GM23248 (cell line): ENCODE measurements around the gene MED15. TPM values are rescaled to one million over a fixed set of nuclear protein-coding genes. Genes with fewer than 3 reads are reported as not detected.
"Not testable (repeated sequence)": the region's sequence is repeated elsewhere in the genome, so short reads cannot be mapped to it uniquely, and the experiment has no call there.

ENCODE experiments used
- DNase-seq: peaks from one replicate; pipeline ENCODE4 v3.0.0-alpha.2; 2015
- H2AFZ ChIP-seq: fragments of 200-600 bp; sonication (generic); 2 replicates; pipeline ENCODE4 v1.6.1; 2016; ENCODE audit warnings: antibody characterized with exemption
- H3F3A ChIP-seq: fragments of 200-600 bp; sonication (generic); 2 replicates; pipeline ENCODE4 v1.6.1; 2016; ENCODE audit warnings: mild to moderate bottlenecking, antibody characterized with exemption, mixed run types; ENCODE audit not compliant: insufficient read depth
- H3K27ac ChIP-seq: fragments of 200-600 bp; sonication (generic); 2 replicates; pipeline ENCODE4 v1.5.1; 2016; ENCODE audit warnings: mild to moderate bottlenecking
- H3K27me3 ChIP-seq: fragments of 200-600 bp; sonication (generic); replicated peaks from 2 replicates; pipeline ENCODE4 v1.6.1; 2016; ENCODE audit warnings: mild to moderate bottlenecking; ENCODE audit not compliant: insufficient read depth
- H3K36me3 ChIP-seq: fragments of 200-600 bp; sonication (generic); 2 replicates; pipeline ENCODE4 v1.6.1; 2016; ENCODE audit warnings: low read depth, mild to moderate bottlenecking
- H3K4me1 ChIP-seq: fragments of 200-600 bp; sonication (generic); 2 replicates; pipeline ENCODE4 v1.6.1; 2016; ENCODE audit warnings: mild to moderate bottlenecking; ENCODE audit not compliant: insufficient read depth
- H3K4me2 ChIP-seq: fragments of 200-600 bp; sonication (generic); one replicate; pipeline ENCODE4 v1.6.1; 2016; ENCODE audit warnings: mild to moderate bottlenecking; ENCODE audit not compliant: unreplicated experiment
- H3K4me3 ChIP-seq: fragments of 200-600 bp; sonication (generic); 2 replicates; pipeline ENCODE4 v1.5.1; 2016; ENCODE audit warnings: mild to moderate bottlenecking
- H3K79me2 ChIP-seq: fragments of 200-600 bp; sonication (generic); 2 replicates; pipeline ENCODE4 v1.6.1; 2016; ENCODE audit warnings: mild to moderate bottlenecking; ENCODE audit not compliant: insufficient read depth
- H3K9ac ChIP-seq: fragments of 200-600 bp; sonication (generic); 2 replicates; pipeline ENCODE4 v1.6.1; 2016; ENCODE audit warnings: mild to moderate bottlenecking
- H3K9me2 ChIP-seq: fragments of 200-600 bp; sonication (generic); 2 replicates; pipeline ENCODE4 v1.6.1; 2016; ENCODE audit warnings: mixed run types, mild to moderate bottlenecking, moderate library complexity; ENCODE audit not compliant: insufficient read depth
- H3K9me3 ChIP-seq: fragments of 200-600 bp; sonication (generic); one replicate; pipeline ENCODE4 v1.6.1; 2017; ENCODE audit warnings: low read depth
- H4K20me1 ChIP-seq: fragments of 200-600 bp; sonication (generic); 2 replicates; pipeline ENCODE4 v1.6.0; 2016; ENCODE audit not compliant: insufficient read depth
- EZH2 ChIP-seq: fragments of 200-600 bp; sonication (generic); IDR thresholded peaks from 2 replicates; pipeline ENCODE4 v1.6.1; 2018; ENCODE audit warnings: antibody characterized with exemption, mild to moderate bottlenecking; ENCODE audit not compliant: insufficient read depth, poor library complexity, severe bottlenecking
- EZH2phosphoT487 ChIP-seq: fragments of 200-600 bp; sonication (generic); IDR thresholded peaks from 2 replicates; pipeline ENCODE4 v1.6.1; 2018; ENCODE audit warnings: antibody characterized with exemption, moderate library complexity, mild to moderate bottlenecking, low read depth; ENCODE audit not compliant: insufficient read depth
- WGBS, 2 experiments: methylation state at CpG; one replicate each; pipeline ENCODE4 v1.1.6; 2015 to 2017; ENCODE audit warnings: low lambda C conversion rate in 2 of 2, low coverage in 1 of 2; ENCODE audit errors: missing lambda C conversion rate in 2 of 2; 5-methylcytosine and 5-hydroxymethylcytosine counted together
- in situ Hi-C: fragments of 300-500 bp; cut with MboI; formaldehyde crosslinking; loops from 2 replicates; pipeline ENCODE4 v1.15.0; 2020
- polyA plus RNA-seq: library from polyadenylated mRNA; unstranded; fragments of >200 nt; fragmentation: Nextera tagmentation; extraction: Ambion mirVana; gene quantifications from 2 replicates; pipeline ENCODE4 v1.2.1, GENCODE V29; 2016
- total RNA-seq: library from RNA; depleted of rRNA; stranded (reverse); fragments of >200 nt; shearing (Covaris generic); gene quantifications from 2 replicates; pipeline ENCODE4 v1.2.3, GENCODE V29; 2014

The MED15 gene
- total and polyA plus RNA-seq, 2 experiments from 2014 or later: 40.2 to 69.7 TPM

DNA sequence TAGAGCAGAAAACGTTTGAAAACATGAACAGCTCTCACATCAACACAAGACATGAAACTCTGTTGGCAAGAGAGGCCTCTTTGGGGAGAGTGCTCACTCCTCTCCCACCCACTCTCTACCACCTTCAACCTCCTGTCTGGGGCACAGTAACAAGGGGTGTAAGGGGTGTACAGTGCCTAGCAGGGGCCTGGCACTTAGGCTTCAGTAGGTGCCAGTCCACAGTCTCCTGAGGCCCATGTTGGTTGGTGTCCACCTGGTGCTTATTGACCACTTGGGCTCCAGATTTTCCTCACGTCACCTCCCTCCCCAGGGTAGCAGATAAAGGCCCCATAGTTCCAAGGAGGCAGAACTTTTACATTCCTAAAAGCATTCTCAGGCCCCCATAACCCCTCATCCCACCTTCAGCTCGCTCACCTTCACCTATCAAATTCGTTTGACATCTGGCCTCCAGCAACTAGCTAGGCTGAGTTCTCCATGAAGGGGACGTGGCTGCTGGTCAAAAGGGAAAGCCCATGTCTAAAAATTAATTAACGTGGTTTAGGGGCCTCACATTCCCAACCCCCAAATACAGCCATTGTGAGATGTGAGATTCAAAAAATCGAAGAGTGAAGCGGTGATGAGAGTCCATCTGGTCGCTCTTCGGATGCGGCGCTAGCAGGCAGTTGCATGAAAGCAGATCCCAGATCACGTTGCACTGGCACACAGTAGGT, 712 bp upstream of the MED15 start:
- Histone ChIP-seq H3K4me2 (peak overlapping the region; percentile 93), H3K9me2 (no peaks in the 10 kb centered on the region), H2AFZ (peak overlapping the region; percentile 88), H3K27me3 (no peaks in the 10 kb centered on the region), H3K36me3 (no peaks in the 10 kb centered on the region), H3K4me1 (peaks cover 32% of the 10 kb centered on the region), H3K27ac (no peak overlapping the region; the same call in 1 of the 2 replicates), H3K79me2 (peaks cover 48% of the 10 kb centered on the region), H4K20me1 (no peaks in the 10 kb centered on the region), H3K9ac (peak overlapping the region; percentile 99), H3F3A (peaks cover 26% of the 10 kb centered on the region), H3K9me3 (no peaks in the 10 kb centered on the region), H3K4me3 (peak overlapping the region; percentile 93)
- no peak for DNase-seq
- TF ChIP-seq EZH2 (no peak), EZH2phosphoT487 (no peak)
- in situ Hi-C loops: no loop called here
- WGBS, 2 experiments: 53 to 57% methylated on average over 13 of the region's 13 CpGs

DNA sequence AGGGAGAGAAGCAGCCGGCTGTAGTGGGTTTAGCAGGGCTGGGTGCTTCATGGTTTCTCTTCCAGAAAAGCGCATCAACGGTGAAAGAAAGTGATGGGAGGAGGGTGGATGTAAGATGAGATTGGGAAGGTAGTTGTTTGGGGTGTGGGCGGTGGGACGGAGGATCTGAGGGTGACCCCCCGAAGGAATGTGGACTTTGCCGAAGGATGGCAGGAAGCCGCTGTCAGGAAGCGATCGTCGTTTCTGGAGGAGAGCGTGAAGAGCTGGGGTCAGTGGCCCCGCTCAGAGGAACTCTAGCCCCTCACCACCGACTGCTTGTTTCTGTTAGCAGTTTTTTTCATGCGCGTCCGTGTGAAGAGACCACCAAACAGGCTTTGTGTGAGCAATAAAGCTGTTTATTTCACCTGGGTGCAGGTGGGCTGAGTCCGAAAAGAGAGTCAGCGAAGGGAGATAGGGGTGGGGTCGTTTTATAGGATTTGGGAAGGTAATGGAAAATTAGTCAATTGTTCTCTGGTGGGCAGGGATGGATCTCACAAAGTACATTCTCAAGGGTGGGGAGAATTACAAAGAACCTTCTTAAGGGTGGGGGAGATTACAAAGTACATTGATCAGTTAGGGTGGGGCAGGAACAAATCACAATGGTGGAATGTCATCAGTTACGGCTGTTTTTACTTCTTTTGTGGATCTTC, 801 bp downstream of the MED15 start:
- in situ Hi-C loops, H4K20me1 ChIP-seq, DNase-seq, H3K9me3 ChIP-seq, H3K36me3 ChIP-seq, H3K9me2 ChIP-seq, H3K27me3 ChIP-seq: not testable (repeated sequence)
- peak overlapping the region; percentile 93 for H3K4me2 ChIP-seq
- H3K4me3 ChIP-seq: peak overlapping the region; percentile 93
- H2AFZ ChIP-seq: peak overlapping the region; percentile 88; the same call in 1 of the 2 replicates
- H3K79me2 ChIP-seq: peaks cover 63% of the 10 kb centered on the region
- peak overlapping the region; percentile 99 for H3K9ac ChIP-seq
- 1 to 2% methylated on average over 21 of the region's 21 CpGs for WGBS, 2 experiments
- peaks cover 26% of the 10 kb centered on the region for H3F3A ChIP-seq
- H3K4me1 ChIP-seq: peaks cover 32% of the 10 kb centered on the region
- H3K27ac ChIP-seq: peak overlapping the region; percentile 99

DNA sequence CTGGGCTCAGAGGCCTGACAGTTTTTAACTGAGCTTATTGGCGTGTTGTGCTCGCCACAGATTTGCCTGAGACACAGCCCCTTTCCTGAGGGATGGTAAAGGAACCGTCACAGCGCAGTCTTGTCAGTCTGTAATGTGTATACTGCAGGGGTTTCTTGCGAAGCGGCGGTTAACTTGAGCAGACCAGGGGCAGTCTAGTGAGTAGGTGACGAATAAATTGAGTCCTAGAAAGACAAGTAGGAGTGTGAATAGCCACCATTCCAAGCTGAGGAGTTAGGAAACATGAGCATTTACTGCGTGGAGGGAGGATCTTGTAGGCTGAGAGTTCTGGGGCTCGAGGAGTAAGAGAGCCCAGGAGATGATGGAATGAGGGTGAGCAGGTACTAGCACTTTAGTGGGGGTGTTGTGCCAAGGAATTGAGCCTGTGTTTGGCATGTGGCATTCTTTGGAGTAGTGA, 1.4 kb downstream of the MED15 start:
- Histone ChIP-seq H2AFZ (no peak overlapping the region), H3K9me2 (no peaks in the 10 kb centered on the region), H3K4me2 (peak overlapping the region; percentile 93), H3K27me3 (no peaks in the 10 kb centered on the region), H4K20me1 (no peaks in the 10 kb centered on the region), H3K36me3 (no peaks in the 10 kb centered on the region), H3K9ac (peak overlapping the region; percentile 99), H3K4me3 (peak overlapping the region; percentile 93), H3K79me2 (peaks cover 70% of the 10 kb centered on the region), H3K4me1 (peaks cover 30% of the 10 kb centered on the region), H3K9me3 (no peaks in the 10 kb centered on the region), H3F3A (peaks cover 29% of the 10 kb centered on the region), H3K27ac (peak overlapping the region; percentile 99)
- TF ChIP-seq EZH2phosphoT487 (no peak), EZH2 (no peak)
- peak; percentile 46 for DNase-seq
- in situ Hi-C loops: no loop called here
- 12 to 15% methylated on average over 10 of the region's 10 CpGs for WGBS, 2 experiments

DNA sequence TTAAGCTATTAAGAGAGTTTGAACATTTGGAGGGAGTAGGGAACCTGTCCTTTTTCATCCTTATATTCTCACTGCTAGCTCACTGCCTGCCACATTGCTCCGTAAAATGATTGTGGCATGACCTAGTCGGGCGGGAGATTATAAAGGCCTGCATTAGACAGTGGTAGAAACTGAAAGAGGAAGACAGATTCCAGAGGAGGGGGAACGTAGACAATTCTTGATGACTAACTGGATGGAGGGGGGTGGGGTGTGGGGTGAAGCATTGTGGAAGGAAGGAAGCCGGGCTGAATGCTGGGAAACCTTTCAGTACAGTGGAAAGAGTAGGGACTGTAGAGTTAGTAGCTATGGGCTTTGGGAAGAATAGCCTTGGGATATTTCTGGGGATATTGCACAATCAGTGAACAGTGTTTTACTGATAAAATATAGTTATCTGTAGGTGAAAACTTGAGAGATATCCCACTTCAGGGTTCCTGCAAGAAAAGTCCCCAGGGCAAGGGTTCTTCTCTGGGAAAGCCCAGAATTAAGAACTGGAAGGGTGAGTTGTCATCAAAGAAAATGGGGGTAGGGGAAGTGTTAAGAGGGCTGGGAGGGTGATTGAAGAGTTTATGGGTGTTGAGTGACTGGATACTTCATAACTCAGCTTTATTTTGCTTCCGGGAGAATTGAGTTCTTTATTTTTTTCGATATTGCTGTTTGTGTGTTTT, 2.1 kb downstream of the MED15 start:
- in situ Hi-C loops: no loop called here
- Histone ChIP-seq H4K20me1 (peaks cover 3% of the 10 kb centered on the region; the same call in 1 of the 2 replicates), H2AFZ (no peak overlapping the region), H3F3A (peaks cover 32% of the 10 kb centered on the region), H3K4me1 (peaks cover 31% of the 10 kb centered on the region), H3K4me2 (peak overlapping the region; percentile 93), H3K9me2 (no peaks in the 10 kb centered on the region), H3K36me3 (0 out of 2 replicates have a peak, but pooled peaks cover 5% of the 10 kb centered on the region), H3K27me3 (no peaks in the 10 kb centered on the region), H3K79me2 (peaks cover 76% of the 10 kb centered on the region), H3K9me3 (no peaks in the 10 kb centered on the region), H3K27ac (peak overlapping the region; percentile 99), H3K4me3 (peak overlapping the region; percentile 93), H3K9ac (peak overlapping the region; percentile 99)
- 21 to 22% methylated on average over 7 of the region's 7 CpGs for WGBS, 2 experiments
- peak; percentile 96 for DNase-seq
- TF ChIP-seq EZH2: no peak
- no peak for TF ChIP-seq EZH2phosphoT487
